HG02763 (cell line): ENCODE results near the gene CCND3.

Experiments used
- ATAC-seq: cut with Tn5 transposase; IDR thresholded peaks from one replicate; pipeline ENCODE4 v1.9.1; 2021; ENCODE audit warnings: mild to moderate bottlenecking, moderate library complexity; ENCODE audit not compliant: unreplicated experiment

CCND3 gene

GRCh38 chr6:41941280-41942066 is at the start of gene CCND3:
CCND3 (minus strand) TSS chr6:41941808; CDS start chr6:41941649, 159 bp downstream.
- peak; percentile 89 for ATAC-seq

GRCh38 chr6:41986339-41986738 is 44.7 kb upstream of the CCND3 start:
- ATAC-seq = no peak

GRCh38 chr6:41984623-41985022 is 43.0 kb upstream of the CCND3 start:
- ATAC-seq = no peak

GRCh38 chr6:41976794-41977484 is 35.3 kb upstream of the CCND3 start:
- ATAC-seq = no peak

GRCh38 chr6:41975276-41975675 is 33.7 kb upstream of the CCND3 start:
- ATAC-seq = no peak

GRCh38 chr6:41974281-41974825 is 32.7 kb upstream of the CCND3 start:
- ATAC-seq = no peak

GRCh38 chr6:41972826-41973225 is 31.2 kb upstream of the CCND3 start:
- ATAC-seq = no peak

GRCh38 chr6:41970436-41970846 is 28.8 kb upstream of the CCND3 start:
- no peak for ATAC-seq

GRCh38 chr6:41967312-41968287 is 26.0 kb upstream of the CCND3 start:
- no peak for ATAC-seq

- ATAC-seq = no peak
Measured at GRCh38 chr6:41966961-41967311, 25.3 kb upstream of the CCND3 start.

GRCh38 chr6:41966214-41966920 is 24.8 kb upstream of the CCND3 start:
- ATAC-seq = no peak

GRCh38 chr6:41965429-41966213 is 24.0 kb upstream of the CCND3 start:
- no peak for ATAC-seq

GRCh38 chr6:41964201-41964887 is 22.7 kb upstream of the CCND3 start:
- no peak for ATAC-seq

GRCh38 chr6:41963371-41963770 is 21.8 kb upstream of the CCND3 start:
- no peak for ATAC-seq

GRCh38 chr6:41960028-41960427 is 18.4 kb upstream of the CCND3 start:
- no peak for ATAC-seq

- no peak for ATAC-seq
Measured at GRCh38 chr6:41958022-41958856, 16.6 kb upstream of the CCND3 start.

GRCh38 chr6:41957117-41957516 is 15.5 kb upstream of the CCND3 start:
- ATAC-seq = no peak

- no peak for ATAC-seq
Measured at GRCh38 chr6:41955412-41955811, 13.8 kb upstream of the CCND3 start.
